ENCODE measurements around the gene BTN3A1. TPM values are rescaled to one million over a fixed set of nuclear protein-coding genes. Genes with fewer than 3 reads are reported as not detected.
"Not testable (repeated sequence)": the region's sequence is repeated elsewhere in the genome, so short reads cannot be mapped to it uniquely, and the experiment has no call there.

Gene BTN3A1
- polyA plus RNA-seq, 2 of the 4 experiments (the other 2 are of a cell fraction), result 4.0 to 8.1 TPM

DNA sequence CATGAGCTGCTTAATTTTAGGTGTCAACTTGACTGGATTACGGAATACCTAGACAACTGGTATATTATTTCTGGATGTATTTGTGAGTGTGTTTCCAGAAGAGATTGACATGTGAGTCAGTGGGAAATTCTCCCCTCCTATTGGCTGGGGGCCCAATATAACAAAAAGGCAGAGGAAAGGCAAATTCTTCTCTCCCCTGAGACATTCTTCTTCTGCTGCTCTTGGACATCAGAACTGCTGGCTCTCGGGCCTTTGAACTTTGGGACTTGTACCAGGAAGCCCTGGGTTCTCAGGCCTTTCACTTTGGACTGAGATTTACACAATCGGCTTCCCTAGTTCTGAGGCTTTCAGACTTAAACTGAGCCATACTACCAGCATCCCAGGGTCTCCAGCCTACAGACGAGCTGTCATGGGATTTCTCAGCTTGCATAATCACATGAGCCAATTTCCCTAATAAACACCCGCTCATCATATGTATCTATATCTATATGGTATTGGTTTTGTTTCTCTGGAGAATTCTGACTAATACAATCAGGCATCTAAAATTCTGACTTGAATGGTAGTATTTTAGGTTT is 30.6 kb downstream of the BTN3A1 start:
- Histone ChIP-seq H3K9me3 (no peaks in the 10 kb centered on the region), H3K4me1 (no peaks in the 10 kb centered on the region), H3K4me2 (no peak overlapping the region), H3K27ac (no peak overlapping the region), H3K4me3 (no peak overlapping the region)
- no peak for ATAC-seq
- 87% methylated on average over 5 of the region's 5 CpGs for WGBS (ENCODE audit: missing lambda C conversion rate)
- no peak for FAIRE-seq
- DNase-seq (ENCODE audit: low read depth in 1 of 2, low spot score in 1 of 2), result no peak
- ChIA-PET POLR2A (no interaction called here), CTCF (interaction anchor here (0.5 to 0.8 kb wide), 2 partner anchors 14 to 140 kb away, joined by 3 read pairs; no protein-coding TSS in a partner anchor)
- TF ChIP-seq EP300 (IDR thresholded peaks at IDR 0.05) (no peak), ESRRA (IDR thresholded peaks at IDR 0.05; ENCODE audit: borderline replicate concordance, low read length) (no peak), JUNB (IDR thresholded peaks at IDR 0.05) (no peak), CBX8 (IDR thresholded peaks at IDR 0.05) (no peak), RNF2 (IDR thresholded peaks at IDR 0.05; ENCODE audit: borderline replicate concordance, low read depth) (no peak), EHMT2 (IDR thresholded peaks at IDR 0.05; ENCODE audit: low read depth) (no peak), CBX2 (IDR thresholded peaks at IDR 0.05; ENCODE audit: borderline replicate concordance, low read depth) (no peak), CEBPB (IDR thresholded peaks at IDR 0.05) (no peak), SREBF2 (IDR thresholded peaks at IDR 0.05) (no peak), NFE2L2 (conservative IDR thresholded peaks at IDR 0.05; ENCODE audit: low read length) (no peak)

- ATAC-seq; FAIRE-seq; H3K4me3 ChIP-seq; H3K4me1 ChIP-seq; H3K9me3 ChIP-seq; DNase-seq (ENCODE audit: low read depth in 1 of 2, low spot score in 1 of 2); H3K4me2 ChIP-seq; POLR2A ChIA-PET; H3K27ac ChIP-seq: not testable (repeated sequence)
- WGBS (ENCODE audit: missing lambda C conversion rate), result 88% methylated on average over 8 of the region's 8 CpGs
- CTCF ChIA-PET, result interaction anchor here (0.8 kb wide), 1 partner anchor 13 kb away, joined by 3 read pairs; no protein-coding TSS in a partner anchor
These were observed 31.6 kb downstream of the BTN3A1 start for GRCh38 chr6:26433680-26434079.

DNA sequence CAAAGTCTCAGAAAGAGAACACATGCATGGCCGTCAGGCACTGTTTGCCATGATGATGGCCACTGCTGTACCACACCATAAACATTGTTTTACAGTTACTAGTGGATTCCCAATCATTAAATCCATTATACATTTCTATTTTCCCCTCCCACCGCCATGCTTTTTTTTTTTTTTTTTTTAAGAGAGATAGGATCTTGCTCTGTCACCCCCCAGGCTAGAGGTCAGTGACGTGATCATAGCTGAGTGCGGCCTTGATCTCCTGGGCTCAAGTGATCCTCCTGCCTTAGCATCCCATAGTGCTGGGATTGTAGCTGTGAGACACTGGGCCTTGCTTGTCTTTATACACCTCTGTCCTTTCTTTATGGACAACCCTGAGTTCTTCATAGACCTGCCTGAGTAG is 33.9 kb downstream of the BTN3A1 start:
- CTCF ChIA-PET, result interaction anchor here (2.0 kb wide), 1 partner anchor 94 kb away, joined by 6 read pairs; no protein-coding TSS in a partner anchor
- 92% methylated on average over 3 of the region's 4 CpGs for WGBS (ENCODE audit: missing lambda C conversion rate)
- no peak for FAIRE-seq
- peaks cover 10% of the 10 kb centered on the region; the same call in 1 of the 3 replicates for H3K4me1 ChIP-seq
- no peak overlapping the region for H3K27ac ChIP-seq
- POLR2A ChIA-PET, result no interaction called here
- H3K9me3 ChIP-seq, result no peaks in the 10 kb centered on the region
- TF ChIP-seq MYC (IDR thresholded peaks at IDR 0.05; ENCODE audit: borderline replicate concordance, low read length), result no peak
- TF ChIP-seq ZNF302 (CRISPR knock-in tag; IDR thresholded peaks at IDR 0.05), result no peak
- TF ChIP-seq RAD21 (conservative IDR thresholded peaks at IDR 0.05 in 1 of 2, IDR thresholded peaks at IDR 0.05 in 1 of 2), result no peak
- no peak for TF ChIP-seq CBX2 (IDR thresholded peaks at IDR 0.05; ENCODE audit: borderline replicate concordance, low read depth)
- no peak for TF ChIP-seq GATA3 (IDR thresholded peaks at IDR 0.05; ENCODE audit: borderline replicate concordance)
- no peak for TF ChIP-seq NR3C1 (IDR thresholded peaks at IDR 0.05)
- TF ChIP-seq HDAC2 (IDR thresholded peaks at IDR 0.05), result no peak
- no peak for TF ChIP-seq NFE2L2 (conservative IDR thresholded peaks at IDR 0.05; ENCODE audit: low read length)
- DNase-seq (ENCODE audit: low read depth in 1 of 2, low spot score in 1 of 2), result no peak
- H3K4me2 ChIP-seq, result no peak overlapping the region
- no peak overlapping the region for H3K4me3 ChIP-seq
- ATAC-seq, result no peak

DNA sequence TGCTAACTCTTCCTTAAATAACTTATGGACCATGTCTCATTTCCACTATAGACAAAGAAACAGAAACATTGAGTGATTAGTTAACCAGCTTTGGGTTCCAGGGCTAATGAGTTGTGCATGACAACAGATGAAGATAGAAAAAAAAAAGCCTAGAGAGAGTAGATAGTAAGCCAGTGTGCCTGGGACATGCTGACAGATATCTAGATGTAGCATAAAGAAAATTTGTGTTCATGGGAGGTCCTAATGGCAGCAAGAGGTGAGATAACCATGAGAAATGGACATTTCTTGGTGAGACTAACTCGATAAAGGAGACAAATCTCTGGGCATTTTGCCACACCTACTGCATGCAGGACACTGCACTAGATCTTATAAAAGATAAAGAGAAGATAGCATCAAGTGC is 35.5 kb downstream of the BTN3A1 start:
- Histone ChIP-seq H3K4me1 (peaks cover 11% of the 10 kb centered on the region; the same call in 1 of the 3 replicates), H3K4me3 (no peak overlapping the region), H3K27ac (no peak overlapping the region), H3K9me3 (no peaks in the 10 kb centered on the region), H3K4me2 (no peak overlapping the region)
- no peak for ATAC-seq
- no peak for FAIRE-seq
- 83% methylated on average over 1 of the region's 1 CpG for WGBS (ENCODE audit: missing lambda C conversion rate)
- ChIA-PET POLR2A (no interaction called here), CTCF (no interaction called here)
- no peak for DNase-seq (ENCODE audit: low read depth in 1 of 2, low spot score in 1 of 2)
- TF ChIP-seq CEBPB (IDR thresholded peaks at IDR 0.05) (no peak), RFX5 (IDR thresholded peaks at IDR 0.05) (no peak), POLR2A (IDR thresholded peaks at IDR 0.05; ENCODE audit: low read length) (no peak), RCOR1 (IDR thresholded peaks at IDR 0.05; ENCODE audit: low read depth, low read length) (no peak), NPAS2 (CRISPR knock-in tag; IDR thresholded peaks at IDR 0.05; ENCODE audit: borderline replicate concordance) (no peak), HOXA7 (CRISPR knock-in tag; IDR thresholded peaks at IDR 0.05) (no peak)
- TF ChIP-seq, protein P1, sequence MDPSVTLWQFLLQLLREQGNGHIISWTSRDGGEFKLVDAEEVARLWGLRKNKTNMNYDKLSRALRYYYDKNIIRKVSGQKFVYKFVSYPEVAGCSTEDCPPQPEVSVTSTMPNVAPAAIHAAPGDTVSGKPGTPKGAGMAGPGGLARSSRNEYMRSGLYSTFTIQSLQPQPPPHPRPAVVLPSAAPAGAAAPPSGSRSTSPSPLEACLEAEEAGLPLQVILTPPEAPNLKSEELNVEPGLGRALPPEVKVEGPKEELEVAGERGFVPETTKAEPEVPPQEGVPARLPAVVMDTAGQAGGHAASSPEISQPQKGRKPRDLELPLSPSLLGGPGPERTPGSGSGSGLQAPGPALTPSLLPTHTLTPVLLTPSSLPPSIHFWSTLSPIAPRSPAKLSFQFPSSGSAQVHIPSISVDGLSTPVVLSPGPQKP (IDR thresholded peaks at IDR 0.05; ENCODE audit: low read depth, low read length), result no peak
- TF ChIP-seq, protein P2, sequence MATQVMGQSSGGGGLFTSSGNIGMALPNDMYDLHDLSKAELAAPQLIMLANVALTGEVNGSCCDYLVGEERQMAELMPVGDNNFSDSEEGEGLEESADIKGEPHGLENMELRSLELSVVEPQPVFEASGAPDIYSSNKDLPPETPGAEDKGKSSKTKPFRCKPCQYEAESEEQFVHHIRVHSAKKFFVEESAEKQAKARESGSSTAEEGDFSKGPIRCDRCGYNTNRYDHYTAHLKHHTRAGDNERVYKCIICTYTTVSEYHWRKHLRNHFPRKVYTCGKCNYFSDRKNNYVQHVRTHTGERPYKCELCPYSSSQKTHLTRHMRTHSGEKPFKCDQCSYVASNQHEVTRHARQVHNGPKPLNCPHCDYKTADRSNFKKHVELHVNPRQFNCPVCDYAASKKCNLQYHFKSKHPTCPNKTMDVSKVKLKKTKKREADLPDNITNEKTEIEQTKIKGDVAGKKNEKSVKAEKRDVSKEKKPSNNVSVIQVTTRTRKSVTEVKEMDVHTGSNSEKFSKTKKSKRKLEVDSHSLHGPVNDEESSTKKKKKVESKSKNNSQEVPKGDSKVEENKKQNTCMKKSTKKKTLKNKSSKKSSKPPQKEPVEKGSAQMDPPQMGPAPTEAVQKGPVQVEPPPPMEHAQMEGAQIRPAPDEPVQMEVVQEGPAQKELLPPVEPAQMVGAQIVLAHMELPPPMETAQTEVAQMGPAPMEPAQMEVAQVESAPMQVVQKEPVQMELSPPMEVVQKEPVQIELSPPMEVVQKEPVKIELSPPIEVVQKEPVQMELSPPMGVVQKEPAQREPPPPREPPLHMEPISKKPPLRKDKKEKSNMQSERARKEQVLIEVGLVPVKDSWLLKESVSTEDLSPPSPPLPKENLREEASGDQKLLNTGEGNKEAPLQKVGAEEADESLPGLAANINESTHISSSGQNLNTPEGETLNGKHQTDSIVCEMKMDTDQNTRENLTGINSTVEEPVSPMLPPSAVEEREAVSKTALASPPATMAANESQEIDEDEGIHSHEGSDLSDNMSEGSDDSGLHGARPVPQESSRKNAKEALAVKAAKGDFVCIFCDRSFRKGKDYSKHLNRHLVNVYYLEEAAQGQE (IDR thresholded peaks at IDR 0.05), result no peak
- TF ChIP-seq, protein P3, sequence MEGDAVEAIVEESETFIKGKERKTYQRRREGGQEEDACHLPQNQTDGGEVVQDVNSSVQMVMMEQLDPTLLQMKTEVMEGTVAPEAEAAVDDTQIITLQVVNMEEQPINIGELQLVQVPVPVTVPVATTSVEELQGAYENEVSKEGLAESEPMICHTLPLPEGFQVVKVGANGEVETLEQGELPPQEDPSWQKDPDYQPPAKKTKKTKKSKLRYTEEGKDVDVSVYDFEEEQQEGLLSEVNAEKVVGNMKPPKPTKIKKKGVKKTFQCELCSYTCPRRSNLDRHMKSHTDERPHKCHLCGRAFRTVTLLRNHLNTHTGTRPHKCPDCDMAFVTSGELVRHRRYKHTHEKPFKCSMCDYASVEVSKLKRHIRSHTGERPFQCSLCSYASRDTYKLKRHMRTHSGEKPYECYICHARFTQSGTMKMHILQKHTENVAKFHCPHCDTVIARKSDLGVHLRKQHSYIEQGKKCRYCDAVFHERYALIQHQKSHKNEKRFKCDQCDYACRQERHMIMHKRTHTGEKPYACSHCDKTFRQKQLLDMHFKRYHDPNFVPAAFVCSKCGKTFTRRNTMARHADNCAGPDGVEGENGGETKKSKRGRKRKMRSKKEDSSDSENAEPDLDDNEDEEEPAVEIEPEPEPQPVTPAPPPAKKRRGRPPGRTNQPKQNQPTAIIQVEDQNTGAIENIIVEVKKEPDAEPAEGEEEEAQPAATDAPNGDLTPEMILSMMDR (IDR thresholded peaks at IDR 0.05), result no peak
- TF ChIP-seq, protein P4, sequence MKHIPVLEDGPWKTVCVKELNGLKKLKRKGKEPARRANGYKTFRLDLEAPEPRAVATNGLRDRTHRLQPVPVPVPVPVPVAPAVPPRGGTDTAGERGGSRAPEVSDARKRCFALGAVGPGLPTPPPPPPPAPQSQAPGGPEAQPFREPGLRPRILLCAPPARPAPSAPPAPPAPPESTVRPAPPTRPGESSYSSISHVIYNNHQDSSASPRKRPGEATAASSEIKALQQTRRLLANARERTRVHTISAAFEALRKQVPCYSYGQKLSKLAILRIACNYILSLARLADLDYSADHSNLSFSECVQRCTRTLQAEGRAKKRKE (CRISPR knock-in tag; IDR thresholded peaks at IDR 0.05; ENCODE audit: low read depth), result no peak

Measured in A549 (cell line).